Spleen (tissue), 11 donors: Measurements from ENCODE around the gene PI4K2A. TPM values are rescaled to one million over a fixed set of nuclear protein-coding genes. Genes with fewer than 3 reads are reported as not detected.

Source experiments
- DNase-seq: peaks from one replicate; pipeline ENCODE4 v3.0.0-alpha.2; 2020
- H3K27ac ChIP-seq, 8 donors: fragments of 200-600 bp; sonication (generic) in 7 of 8; 1 replicate in 4 of 8; 2 replicates in 4 of 8; pipeline versions ENCODE4 v1.5.0 to v1.8.0; 2016 to 2021; ENCODE audit warnings: inconsistent platforms in 4 of 8, mild to moderate bottlenecking in 4 of 8, moderate library complexity in 1 of 8
- H3K27me3 ChIP-seq, 7 donors: fragments of 200-600 bp; sonication (generic) in 6 of 7; replicated peaks in 1 of 7; 1 replicate in 4 of 7; 2 replicates in 3 of 7; pipeline versions ENCODE4 v1.5.0 to v1.8.0; 2016 to 2021; ENCODE audit warnings: inconsistent platforms in 3 of 7, mild to moderate bottlenecking in 1 of 7
- H3K36me3 ChIP-seq, 6 donors: fragments of 200-600 bp; sonication (generic) in 5 of 6; 1 replicate in 4 of 6; 2 replicates in 2 of 6; pipeline versions ENCODE4 v1.5.0 to v1.8.0; 2016 to 2021; ENCODE audit warnings: inconsistent platforms in 2 of 6
- H3K4me1 ChIP-seq, 6 donors: fragments of 200-600 bp; sonication (generic) in 5 of 6; 1 replicate in 3 of 6; 2 replicates in 3 of 6; pipeline versions ENCODE4 v1.5.0 to v1.8.0; 2016 to 2021; ENCODE audit warnings: inconsistent platforms in 3 of 6
- H3K4me3 ChIP-seq, 8 donors: fragments of 200-600 bp; sonication (generic) in 7 of 8; 1 replicate in 4 of 8; 2 replicates in 4 of 8; pipeline versions ENCODE4 v1.5.0 to v1.8.0; 2016 to 2021; ENCODE audit warnings: inconsistent platforms in 4 of 8, mild to moderate bottlenecking in 4 of 8, moderate library complexity in 2 of 8
- H3K9me3 ChIP-seq, 8 donors: fragments of 200-600 bp; sonication (generic) in 7 of 8; 1 replicate in 4 of 8; 2 replicates in 4 of 8; pipeline versions ENCODE4 v1.5.0 to v1.8.0; 2016 to 2021; ENCODE audit warnings: inconsistent platforms in 4 of 8
- CTCF ChIP-seq, 11 experiments: fragments of 200-600 bp in 7 of 11; fragments of 450-650 bp in 4 of 11; sonication (generic) in 4 of 11; IDR thresholded peaks in 8 of 11; conservative IDR thresholded peaks in 3 of 11; 1 replicate in 7 of 11; 2 replicates in 4 of 11; pipeline versions ENCODE4 v1.4.0 to v1.8.0; 2016 to 2021; ENCODE audit warnings: antibody characterized with exemption in 11 of 11, inconsistent platforms in 4 of 11, mild to moderate bottlenecking in 1 of 11
- POLR2A ChIP-seq, 3 donors: fragments of 450-650 bp; IDR thresholded peaks; one replicate each; pipeline ENCODE4 v1.5.1; 2017; ENCODE audit warnings: antibody characterized with exemption in 3 of 3, mild to moderate bottlenecking in 1 of 3
- POLR2AphosphoS5 ChIP-seq, 3 donors: sonication (generic); formaldehyde crosslinking; IDR thresholded peaks; one replicate each; pipeline ENCODE4 v1.5.1; 2017; ENCODE audit warnings: antibody characterized with exemption in 3 of 3
- WGBS, 5 donors: extraction: QIAGEN DNeasy Blood & Tissue Kit in 3 of 5; methylation state at CpG; one replicate each; pipeline versions ENCODE4 v1.1.5 to v1.1.7; 2013 to 2018; 5-methylcytosine and 5-hydroxymethylcytosine counted together
- intact Hi-C: fragments of 100-400 bp; cut with DNase I; formaldehyde crosslinking; loops from one replicate; pipeline ENCODE4 v1.15.0; 2023; ENCODE audit warnings: low total_unique reads
- polyA plus RNA-seq, 3 donors: library from polyadenylated mRNA; stranded (reverse); fragments of 200-250 nt; gene quantifications; one replicate each; pipeline ENCODE4 v1.2.1, GENCODE V29; 2013
- total RNA-seq, 7 donors: library from RNA; depleted of rRNA in 3 of 7; stranded (reverse); fragments of >200 nt in 3 of 7; fragmentation: NEBNext Ultra II Directional in 4 of 7; extraction: Animal tissue kit (Norgen Biotek cat#: 25700) in 4 of 7; gene quantifications; one replicate each; pipeline versions ENCODE4 v1.1.0 to v1.2.1, GENCODE V29; 2016 to 2021
- donor health status: healthy with polysubstance abuse.
- donor health status: DM: no; HTN: no; CAD: no; lungs with moderate emphysema.
- donor health status: DM: no; HTN: no; CAD: no.
- donor health status: Bipolar disorder and iron deficiency.
- donor health status: healthy.
- donor health status: DM: no; HTN: no; CAD: no.
- donor health status: DM: yes; HTN: yes; CAD: no.

The PI4K2A gene
- total and polyA plus RNA-seq, 10 donors: 7.1 to 28.7 (median 22.5) TPM

DNA sequence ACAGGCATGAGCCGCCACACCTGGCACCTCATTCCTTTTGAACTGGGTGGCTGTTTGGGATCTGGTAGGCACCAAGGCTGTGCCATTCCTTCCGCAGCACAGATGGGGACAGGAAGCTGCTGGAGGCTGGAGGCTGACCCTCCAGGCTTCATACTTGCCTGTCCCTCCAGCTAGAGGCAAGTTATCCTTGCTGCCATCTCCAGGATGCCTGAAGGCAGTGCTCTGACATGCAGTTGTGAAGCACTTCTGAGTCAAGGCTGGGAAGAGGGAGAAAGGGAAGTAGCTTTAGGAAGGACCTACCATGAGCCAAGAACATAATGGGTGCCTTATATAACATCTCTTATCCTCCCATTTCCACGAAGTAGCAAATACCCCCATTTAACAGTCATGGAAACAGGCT is 82.5 kb downstream of the PI4K2A start:
- Histone ChIP-seq H3K4me1 (peaks cover 0 to 18% (median 12%) of the 10 kb centered on the region in 6 donors), H3K27ac (no peak overlapping the region), H3K4me3 (no peak overlapping the region), H3K27me3 (peaks cover 0 to 6% (median 0%) of the 10 kb centered on the region in 7 donors), H3K36me3 (no peaks in the 10 kb centered on the region), H3K9me3 (no peaks in the 10 kb centered on the region)
- WGBS, 5 donors: 81 to 88% (median 85%) methylated on average over 3 of the region's 3 CpGs
- DNase-seq: peak; percentile 22
- no peak for TF ChIP-seq CTCF (IDR thresholded peaks at IDR 0.05 in 8 of 11, conservative IDR thresholded peaks at IDR 0.05 in 3 of 11)
- no peak for TF ChIP-seq POLR2AphosphoS5 (IDR thresholded peaks at IDR 0.05)
- TF ChIP-seq POLR2A (IDR thresholded peaks at IDR 0.05): no peak
- intact Hi-C loops: no loop called here

- H3K27ac ChIP-seq: no peak overlapping the region
- no peak for TF ChIP-seq POLR2A (IDR thresholded peaks at IDR 0.05)
- TF ChIP-seq POLR2AphosphoS5 (IDR thresholded peaks at IDR 0.05): no peak
- TF ChIP-seq CTCF (IDR thresholded peaks at IDR 0.05 in 8 of 11, conservative IDR thresholded peaks at IDR 0.05 in 3 of 11): no peak
- no peaks in the 10 kb centered on the region for H3K9me3 ChIP-seq
- H3K27me3 ChIP-seq: peaks cover 0 to 6% (median 0%) of the 10 kb centered on the region in 7 donors
- no peaks in the 10 kb centered on the region for H3K36me3 ChIP-seq
- H3K4me3 ChIP-seq: no peak overlapping the region
- peaks cover 0 to 3% (median 0%) of the 10 kb centered on the region in 6 donors for H3K4me1 ChIP-seq
- intact Hi-C loops: no loop called here
- 59 to 77% (median 64%) methylated on average over 5 of the region's 5 CpGs for WGBS, 5 donors
- peak; percentile 29 for DNase-seq
These were observed 84.0 kb downstream of the PI4K2A start for GRCh38 chr10:97724341-97724941.

Other genes starting within 250 kb of the PI4K2A start
- gene RRP12, start 239.3 kb upstream of the PI4K2A start, total RNA-seq: 10 to 100 TPM; 13.4 to 51.4 (median 24.6) TPM
- 10 to 100 TPM; 12.3 to 30.3 (median 25.1) TPM for gene RRP12, start 239.3 kb upstream of the PI4K2A start, polyA plus RNA-seq
- 100 to 1,000 TPM; 144 to 235 (median 197) TPM for gene PGAM1, start 214.5 kb upstream of the PI4K2A start, total RNA-seq
- 100 to 1,000 TPM in 1 of 3 donors, 10 to 100 TPM in 2; 51.4 to 146 (median 98.8) TPM for gene PGAM1, start 214.5 kb upstream of the PI4K2A start, polyA plus RNA-seq
- gene EXOSC1, start 194.7 kb upstream of the PI4K2A start, total RNA-seq: 10 to 100 TPM; 28.7 to 38.2 (median 33.8) TPM
- 10 to 100 TPM; 42.1 to 50.5 (median 49.4) TPM for gene EXOSC1, start 194.7 kb upstream of the PI4K2A start, polyA plus RNA-seq
- 10 to 100 TPM; 23.6 to 26.1 (median 25.1) TPM for gene ZDHHC16, start 194.5 kb upstream of the PI4K2A start, total RNA-seq
- gene ZDHHC16, start 194.5 kb upstream of the PI4K2A start, polyA plus RNA-seq: 10 to 100 TPM; 14.0 to 20.1 (median 15.7) TPM
- 10 to 100 TPM; 54.5 to 91.5 (median 59.7) TPM for gene MMS19, start 142.2 kb upstream of the PI4K2A start, total RNA-seq
- 100 to 1,000 TPM in 1 of 3 donors, 10 to 100 TPM in 2; 53.5 to 101 (median 78.7) TPM for gene MMS19, start 142.2 kb upstream of the PI4K2A start, polyA plus RNA-seq
- 10 to 100 TPM in 6 of 7 donors, 1 to 10 TPM in 1; 8.0 to 17.6 (median 12.1) TPM for gene UBTD1, start 141.7 kb upstream of the PI4K2A start, total RNA-seq
- gene UBTD1, start 141.7 kb upstream of the PI4K2A start, polyA plus RNA-seq: 10 to 100 TPM in 1 of 3 donors, 1 to 10 TPM in 2; 4.5 to 11.5 (median 6.8) TPM
- not detected for gene ANKRD2, start 67.9 kb upstream of the PI4K2A start, total RNA-seq
- gene ANKRD2, start 67.9 kb upstream of the PI4K2A start, polyA plus RNA-seq: under 1 TPM; 0.10 to 0.52 (median 0.18) TPM
- gene HOGA1, start 56.3 kb upstream of the PI4K2A start, total RNA-seq: under 1 TPM in 2 of 7 donors, not detected in 5; 0.19 to 0.32 TPM
- gene HOGA1, start 56.3 kb upstream of the PI4K2A start, polyA plus RNA-seq: under 1 TPM; 0.11 to 0.42 (median 0.15) TPM
- gene C10orf62, start 51.0 kb upstream of the PI4K2A start, total RNA-seq: not detected
- not detected for gene C10orf62, start 51.0 kb upstream of the PI4K2A start, polyA plus RNA-seq
- 1 to 10 TPM; 1.6 to 5.0 (median 2.8) TPM for gene MORN4, start 7.2 kb upstream of the PI4K2A start, total RNA-seq
- 1 to 10 TPM; 2.0 to 2.8 (median 2.6) TPM for gene MORN4, start 7.2 kb upstream of the PI4K2A start, polyA plus RNA-seq
- 10 to 100 TPM in 6 of 7 donors, 1 to 10 TPM in 1; 4.8 to 35.8 (median 16.0) TPM for gene AVPI1, start 46.6 kb downstream of the PI4K2A start, total RNA-seq
- gene AVPI1, start 46.6 kb downstream of the PI4K2A start, polyA plus RNA-seq: 10 to 100 TPM in 1 of 3 donors, 1 to 10 TPM in 2; 4.0 to 12.2 (median 6.2) TPM
- 10 to 100 TPM; 11.0 to 24.6 (median 17.2) TPM for gene MARVELD1, start 73.1 kb downstream of the PI4K2A start, total RNA-seq
- 1 to 10 TPM; 3.7 to 7.8 (median 6.4) TPM for gene MARVELD1, start 73.1 kb downstream of the PI4K2A start, polyA plus RNA-seq
- gene ZFYVE27, start 96.5 kb downstream of the PI4K2A start, total RNA-seq: 10 to 100 TPM; 29.2 to 42.2 (median 34.1) TPM
- gene ZFYVE27, start 96.5 kb downstream of the PI4K2A start, polyA plus RNA-seq: 10 to 100 TPM; 16.8 to 24.7 (median 17.5) TPM
- gene SFRP5, start 131.3 kb downstream of the PI4K2A start, total RNA-seq: not detected
- gene SFRP5, start 131.3 kb downstream of the PI4K2A start, polyA plus RNA-seq: 1 to 10 TPM in 1 of 3 donors, under 1 TPM in 1, not detected in 1; 0.09 to 3.6 TPM
- 1 to 10 TPM in 1 of 7 donors, under 1 TPM in 6; 0.44 to 1.0 (median 0.58) TPM for gene GOLGA7B, start 209.2 kb downstream of the PI4K2A start, total RNA-seq
- gene GOLGA7B, start 209.2 kb downstream of the PI4K2A start, polyA plus RNA-seq: under 1 TPM; 0.27 to 0.48 (median 0.48) TPM